Adipose tissue (tissue), 3 donors: ENCODE data around the gene GCSAM. TPM values are rescaled to one million over a fixed set of nuclear protein-coding genes. Genes with fewer than 3 reads are reported as not detected.

Experiments
- H3K27ac ChIP-seq: one replicate; pipeline ENCODE4 v1.5.1; 2013; ENCODE audit warnings: low read depth, low read length
- WGBS, 3 donors: extraction: QIAGEN DNeasy Blood & Tissue Kit; methylation state at CpG; one replicate each; pipeline ENCODE4 v1.1.7; 2013; 5-methylcytosine and 5-hydroxymethylcytosine counted together
- polyA plus RNA-seq, 3 donors: library from polyadenylated mRNA; stranded (reverse); fragments of 200-250 nt; gene quantifications; one replicate each; pipeline ENCODE4 v1.2.3, GENCODE V29; 2013
- donor health status: healthy with polysubstance abuse.
- donor health status: Bipolar disorder and iron deficiency.
- donor health status: healthy.

Gene GCSAM
- polyA plus RNA-seq, 3 donors: 0.08 to 0.12 TPM; not detected in 1

DNA sequence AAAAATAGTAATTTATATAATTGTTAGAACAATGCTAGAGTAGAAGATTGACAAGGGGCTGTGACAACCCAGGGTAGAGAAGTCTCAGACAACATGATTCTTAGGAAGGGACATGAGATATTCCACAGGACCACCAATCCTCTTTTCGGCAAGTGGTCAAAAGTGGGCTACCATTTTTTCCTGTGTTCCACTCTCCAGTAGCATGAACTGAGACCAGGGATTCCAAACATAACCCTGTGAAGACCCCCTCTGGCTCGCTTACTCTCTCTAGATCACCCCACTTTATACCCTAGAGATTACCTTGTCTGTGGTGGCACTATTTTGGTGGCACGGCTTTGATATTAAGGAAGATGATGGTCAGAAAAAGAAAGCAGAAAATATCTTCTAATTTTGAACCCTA is 960 bp downstream of the GCSAM start:
- no peak overlapping the region for H3K27ac ChIP-seq
- WGBS, 3 donors: 94% methylated on average over 3 of the region's 3 CpGs

DNA sequence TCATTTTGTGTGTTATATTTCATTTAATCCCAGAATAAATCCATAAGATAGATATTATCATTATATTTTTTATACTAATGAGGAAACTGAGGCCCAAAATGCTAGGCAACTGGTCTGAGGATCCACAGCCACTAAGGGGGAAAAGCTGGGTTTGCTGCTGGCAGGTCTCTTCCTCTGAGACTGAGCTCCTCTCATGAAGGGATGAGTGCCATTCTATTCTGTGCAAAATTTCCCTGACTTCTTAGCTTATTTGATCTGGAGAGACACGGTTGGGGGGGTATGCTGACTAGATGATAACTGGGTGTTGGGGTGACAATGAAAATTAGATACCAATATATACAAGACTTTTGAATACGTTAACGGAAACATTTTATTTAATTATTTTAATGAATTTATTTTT is 1.9 kb downstream of the GCSAM start:
- WGBS, 3 donors: 94 to 99% (median 96%) methylated on average over 3 of the region's 3 CpGs
- H3K27ac ChIP-seq: no peak overlapping the region

DNA sequence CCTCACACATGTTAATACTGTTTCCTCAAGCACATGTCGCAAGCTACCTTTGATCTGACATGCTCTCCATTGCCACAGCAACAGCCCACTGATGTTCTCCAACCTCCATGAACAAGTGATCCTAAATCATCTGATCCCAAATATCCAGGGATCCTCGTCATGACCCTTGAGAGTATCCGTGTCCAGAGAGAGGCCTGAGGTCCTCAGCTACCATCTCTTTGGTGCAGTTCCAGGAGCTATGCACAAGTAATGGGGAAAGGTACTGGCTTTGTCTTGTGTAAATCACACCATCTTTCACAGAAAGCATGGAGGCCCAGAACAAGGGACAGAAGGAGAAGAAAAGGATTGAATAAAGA is 2.4 kb downstream of the GCSAM start:
- no peak overlapping the region for H3K27ac ChIP-seq
- WGBS, 3 donors: 83 to 94% (median 87%) methylated on average over 3 of the region's 3 CpGs

DNA sequence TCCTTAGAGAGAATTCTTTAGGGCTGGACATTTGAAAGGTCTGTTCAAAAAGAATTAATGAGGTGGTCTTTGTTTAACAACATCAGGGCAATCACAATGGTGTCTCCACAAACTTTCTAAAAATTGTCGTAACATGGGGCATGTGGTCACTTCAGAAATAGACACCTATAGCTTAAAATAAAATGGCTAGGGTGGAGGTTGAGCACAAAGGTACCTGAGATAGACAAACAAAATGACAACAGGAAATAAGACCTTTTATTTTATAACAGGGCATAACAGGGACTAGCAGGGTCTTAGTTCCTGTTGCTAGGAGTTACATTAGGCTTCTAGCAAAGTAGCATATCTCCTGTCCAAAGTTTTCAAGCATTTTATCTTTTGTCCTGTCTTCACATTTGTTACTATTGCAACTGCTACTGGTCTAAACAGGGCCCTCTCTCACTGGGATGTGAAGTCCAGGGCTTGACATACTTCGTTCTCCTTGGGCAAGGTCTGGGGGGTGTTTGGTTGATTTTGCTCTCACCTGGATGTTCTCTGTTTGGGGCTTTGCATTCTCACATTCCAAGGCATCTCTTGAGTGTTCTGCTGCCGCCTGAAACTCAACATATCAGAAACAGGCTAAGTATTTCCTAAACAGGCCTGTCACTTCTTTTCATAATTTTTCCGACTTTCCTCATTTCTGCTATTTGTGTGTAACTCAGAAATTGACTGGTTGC is 3.0 kb downstream of the GCSAM start:
- no peak overlapping the region for H3K27ac ChIP-seq
- 79 to 95% (median 90%) methylated on average over 4 of the region's 4 CpGs for WGBS, 3 donors

DNA sequence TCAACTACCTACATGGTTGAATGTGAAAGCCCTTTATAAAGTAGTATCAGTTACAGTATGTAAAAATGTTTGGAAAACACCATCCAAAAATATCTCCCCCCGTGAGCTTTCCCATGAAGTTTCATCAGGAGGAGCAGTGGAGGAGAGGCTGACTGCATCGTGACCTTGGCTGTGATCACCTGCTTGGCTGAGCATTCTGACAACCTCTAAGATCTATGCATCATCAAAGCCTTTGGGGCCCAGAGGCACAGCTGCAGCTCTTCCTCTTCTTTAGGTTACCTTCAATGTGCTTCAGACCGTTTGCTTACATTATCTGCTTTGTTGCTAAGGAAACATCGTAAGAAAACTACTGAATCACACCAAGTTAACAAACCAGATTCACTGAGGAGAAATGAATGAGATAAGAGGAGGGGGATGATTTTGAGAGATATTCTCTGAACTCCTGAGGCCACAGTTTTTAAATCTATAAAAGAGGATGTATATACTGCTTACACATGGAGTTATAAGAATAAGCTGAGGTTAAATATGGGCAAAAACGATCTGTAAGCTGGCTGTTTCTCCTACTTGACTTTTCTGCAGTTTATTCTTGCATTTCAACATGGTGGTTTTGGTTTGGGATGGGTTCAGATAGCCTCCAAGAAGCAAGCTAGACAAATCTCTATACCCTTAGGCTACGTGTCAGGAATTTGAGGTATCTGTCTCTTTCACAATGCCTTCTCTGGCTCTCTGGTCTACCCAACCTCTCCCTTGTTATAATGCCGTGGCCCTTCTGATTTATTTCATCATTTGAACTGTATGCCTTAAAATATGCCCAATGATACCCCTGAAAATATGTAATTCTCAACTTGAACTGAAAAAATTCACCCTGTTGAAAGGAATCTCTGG is 4.0 kb downstream of the GCSAM start:
- no peak overlapping the region for H3K27ac ChIP-seq
- WGBS, 3 donors: 50 to 68% (median 53%) methylated on average over 7 of the region's 7 CpGs

DNA sequence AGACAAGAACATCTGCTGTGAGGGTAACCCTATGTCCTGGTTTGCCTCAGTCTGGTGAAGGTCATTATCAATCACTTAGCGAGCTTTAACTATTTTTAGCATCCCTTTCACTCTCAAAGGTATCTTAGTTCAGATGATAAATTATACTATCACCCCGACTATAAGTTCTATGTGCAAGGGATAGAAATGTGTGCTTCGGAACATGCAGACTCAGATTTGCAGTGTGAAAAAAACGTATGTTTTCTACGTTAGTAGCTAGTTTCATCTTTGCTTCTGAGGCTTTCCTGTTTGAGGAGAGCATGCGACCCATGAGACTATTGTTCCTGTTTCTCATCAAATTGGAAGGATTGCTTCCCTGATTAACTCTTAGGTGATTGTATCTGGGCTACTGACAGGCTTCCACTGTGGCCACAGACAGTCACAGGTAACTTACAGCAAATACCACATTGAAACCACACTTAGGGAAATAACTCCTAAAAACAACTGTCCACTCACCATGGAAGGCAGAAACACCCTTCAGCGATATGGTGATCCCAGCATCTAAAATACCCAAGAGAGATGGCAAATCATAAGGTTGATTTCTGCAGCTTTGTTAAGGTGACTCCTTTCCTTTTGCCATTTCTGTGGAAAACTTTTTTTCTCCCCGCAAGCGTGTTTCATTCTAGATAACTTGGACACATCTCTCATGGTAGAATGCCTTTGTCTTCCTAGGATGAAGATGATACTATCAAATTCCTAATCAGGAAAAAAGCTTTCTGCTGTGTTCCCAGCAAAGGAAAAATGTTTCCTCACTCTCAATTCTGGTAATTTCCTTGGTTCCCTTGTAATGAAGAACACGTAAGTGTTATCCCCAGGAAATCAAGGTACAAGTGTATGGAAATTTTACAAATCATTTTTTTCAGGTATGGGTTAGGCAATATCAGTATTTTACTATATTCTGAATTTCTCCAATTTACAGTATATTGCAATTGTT is 5.2 kb downstream of the GCSAM start:
- 48 to 70% (median 55%) methylated on average over 10 of the region's 10 CpGs for WGBS, 3 donors
- no peak overlapping the region for H3K27ac ChIP-seq

DNA sequence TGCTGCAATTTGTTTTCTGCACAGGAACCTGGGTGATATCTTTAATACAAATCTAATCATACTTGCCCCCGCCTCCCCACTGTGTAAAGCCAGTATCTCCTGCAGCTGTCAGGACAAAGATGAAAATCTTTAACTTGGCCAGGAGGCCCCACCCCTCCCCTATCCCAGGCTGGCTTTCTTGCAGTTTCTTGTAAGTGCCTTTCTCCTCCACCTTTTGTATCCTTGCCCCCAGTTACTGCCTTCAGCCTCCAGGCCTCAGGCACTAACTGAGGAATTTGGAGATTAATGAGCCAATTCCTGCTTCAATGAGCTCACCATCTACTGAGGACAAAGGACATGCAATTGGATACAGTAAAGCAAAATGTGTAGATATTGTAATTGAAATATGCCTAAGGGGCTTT is 6.5 kb downstream of the GCSAM start:
- no peak overlapping the region for H3K27ac ChIP-seq
- WGBS, 3 donors: 50 to 72% (median 55%) methylated on average over 1 of the region's 1 CpG

DNA sequence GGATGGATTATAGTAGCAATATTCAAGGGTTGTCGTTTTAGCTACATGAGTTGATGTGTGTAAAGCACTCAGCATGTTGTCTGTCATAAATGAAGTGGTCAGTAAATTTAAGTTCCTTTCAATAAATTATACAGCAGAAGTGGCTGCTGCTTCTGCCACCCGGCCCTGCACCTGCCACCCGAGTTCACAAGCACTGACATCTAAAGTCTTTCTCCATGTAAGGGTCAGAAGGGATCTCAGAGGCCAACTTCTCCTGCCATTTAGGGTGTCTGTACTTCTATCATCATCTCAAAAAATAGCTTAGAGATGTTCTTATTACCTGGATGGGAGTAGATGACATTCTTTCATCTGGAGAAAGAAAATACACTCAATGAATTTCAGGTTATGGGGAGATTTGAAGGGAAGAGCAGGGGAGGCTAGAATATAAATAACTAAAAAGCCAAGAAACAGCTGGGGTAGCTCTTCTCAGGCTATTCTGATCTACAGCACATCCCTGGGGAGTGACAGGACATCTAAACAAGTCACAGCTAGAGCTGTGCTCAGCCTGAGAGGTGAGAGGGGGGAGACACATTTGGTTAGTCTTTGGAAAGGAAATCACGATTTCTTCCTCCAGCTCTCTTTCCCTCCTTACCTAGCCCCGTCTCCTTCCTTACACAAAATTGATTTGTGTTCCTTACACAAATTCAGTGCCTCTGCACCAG is 8.0 kb downstream of the GCSAM start:
- 74 to 87% (median 84%) methylated on average over 5 of the region's 5 CpGs for WGBS, 3 donors

DNA sequence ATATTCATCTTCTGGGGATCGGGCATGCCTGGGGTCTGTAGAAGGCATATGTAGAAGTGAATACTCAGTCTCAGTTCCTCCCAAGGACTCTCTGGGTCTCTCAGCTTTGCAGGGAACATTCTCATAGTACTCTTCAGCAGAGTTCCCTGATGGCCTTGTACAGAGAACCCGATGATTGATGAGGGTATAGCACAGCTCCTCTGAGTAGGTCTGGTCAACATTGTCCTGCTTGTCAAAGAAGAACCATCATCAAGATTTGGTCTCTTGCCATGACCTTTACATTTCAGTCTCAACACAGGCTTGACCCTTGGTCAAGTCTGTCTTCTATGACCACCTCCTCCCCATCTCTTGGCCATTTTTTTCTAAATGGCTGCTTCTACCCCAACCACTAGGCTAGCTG is 9.5 kb downstream of the GCSAM start:
- WGBS, 3 donors: 91 to 95% (median 92%) methylated on average over 2 of the region's 2 CpGs
- no peak overlapping the region for H3K27ac ChIP-seq

More for the DNA sequence above, 8.0 kb downstream of the GCSAM start:
- H3K27ac ChIP-seq: no peak overlapping the region

DNA sequence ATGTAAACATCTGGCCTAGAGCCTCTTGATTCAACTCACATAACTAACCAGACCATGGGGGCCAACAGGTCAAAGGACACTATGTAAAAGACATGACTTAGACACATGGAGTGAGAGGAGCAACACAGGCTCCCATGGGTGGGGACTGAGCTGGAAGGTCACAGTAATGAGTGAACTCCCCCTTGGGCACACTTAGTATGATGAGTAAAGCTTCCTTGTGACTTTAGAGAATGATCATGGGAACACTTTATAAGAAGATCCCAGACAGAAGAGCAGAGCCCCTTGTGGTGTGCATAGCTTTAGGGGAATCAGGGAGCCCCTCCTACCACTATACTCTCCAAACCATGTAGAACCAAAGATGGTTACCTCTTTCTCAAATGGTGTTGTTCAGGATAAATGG is 10.2 kb downstream of the GCSAM start:
- H3K27ac ChIP-seq: no peak overlapping the region

DNA sequence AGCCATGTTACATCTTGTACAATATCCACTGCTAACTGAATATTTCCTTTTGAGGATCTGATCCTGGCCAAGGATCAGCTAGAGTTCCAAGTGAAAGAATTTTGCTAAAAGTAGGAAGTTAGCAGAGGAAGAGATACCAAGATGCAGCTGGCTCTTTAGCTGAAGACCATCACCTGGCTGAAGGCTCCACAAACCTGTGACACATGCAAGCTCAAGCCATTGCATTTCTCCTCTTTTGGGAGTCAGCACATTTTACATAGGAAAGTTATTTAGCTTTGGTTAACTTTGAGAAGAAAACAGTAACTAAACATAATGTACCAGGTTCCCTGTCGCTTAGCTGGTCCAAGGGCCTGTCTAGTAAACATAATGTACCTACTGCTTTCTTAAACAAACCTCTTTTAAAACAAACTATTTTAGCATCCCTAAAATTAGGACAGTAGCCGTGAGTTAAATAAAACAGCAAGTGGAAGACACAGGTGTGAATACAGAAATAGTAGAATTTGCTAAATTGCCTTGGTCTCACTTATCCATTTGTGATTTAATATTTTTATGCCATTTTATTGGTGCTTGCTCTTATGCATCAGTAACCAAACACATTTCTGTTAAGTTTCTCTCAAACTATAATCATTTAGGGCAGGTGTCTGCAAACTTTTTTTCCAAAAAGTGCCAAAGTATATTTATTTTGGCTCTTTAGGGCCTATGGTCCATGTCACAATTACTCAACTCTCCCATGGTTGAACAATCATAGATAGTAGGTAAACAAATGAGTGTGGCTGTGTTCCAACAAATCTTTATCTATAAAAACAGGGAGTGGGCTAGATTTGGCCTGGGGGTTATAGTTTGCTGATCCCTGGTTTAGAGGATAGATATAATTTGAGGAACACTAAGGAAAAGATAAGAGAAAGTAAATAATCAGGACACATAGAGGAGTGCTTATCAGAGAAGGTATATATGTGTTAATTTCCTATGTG is 11.2 kb downstream of the GCSAM start:
- 92 to 95% (median 94%) methylated on average over 2 of the region's 2 CpGs for WGBS, 3 donors
- no peak overlapping the region for H3K27ac ChIP-seq

DNA sequence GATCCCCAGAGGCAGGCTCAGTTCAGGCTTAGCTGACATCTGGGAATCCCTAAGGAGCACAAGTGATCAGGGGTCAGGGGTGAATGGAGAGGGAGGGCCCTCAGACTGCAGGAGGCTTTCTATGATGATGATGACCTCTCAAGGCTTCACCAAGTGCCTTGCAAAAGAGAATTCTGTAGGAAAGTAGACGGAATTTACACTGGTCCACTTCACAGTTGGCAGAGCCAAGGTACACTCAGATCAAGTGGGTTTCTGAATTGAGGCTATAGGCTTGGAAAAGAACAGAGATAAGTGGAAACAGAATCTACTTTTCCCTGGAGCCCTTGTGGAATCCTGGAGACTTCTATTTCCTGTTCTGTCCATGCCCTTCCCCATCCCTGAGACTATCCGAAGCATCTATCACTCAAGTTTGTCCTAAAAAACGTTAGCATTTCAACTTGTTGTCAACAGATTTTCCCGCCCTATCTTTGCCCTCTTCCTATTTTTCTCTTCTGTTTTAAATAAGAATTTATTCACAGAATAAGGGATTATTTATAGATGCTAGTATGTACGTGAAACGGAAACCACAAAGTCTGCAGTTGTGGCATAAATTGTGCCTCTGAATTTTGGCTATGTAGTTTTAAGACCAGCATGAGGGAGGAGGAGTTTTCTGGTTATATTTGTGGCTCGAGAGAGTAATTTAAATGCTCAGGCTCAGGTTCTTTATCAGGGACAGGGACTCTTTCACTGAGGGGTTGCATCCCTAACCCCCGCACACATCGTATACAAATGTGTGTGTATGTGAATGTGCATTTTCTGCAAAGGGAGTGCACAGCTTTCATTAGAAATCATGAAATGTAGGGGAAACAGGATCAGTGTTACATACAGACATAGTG is 12.8 kb downstream of the GCSAM start:
- 50 to 81% (median 50%) methylated on average over 9 of the region's 9 CpGs for WGBS, 3 donors
- no peak overlapping the region for H3K27ac ChIP-seq

DNA sequence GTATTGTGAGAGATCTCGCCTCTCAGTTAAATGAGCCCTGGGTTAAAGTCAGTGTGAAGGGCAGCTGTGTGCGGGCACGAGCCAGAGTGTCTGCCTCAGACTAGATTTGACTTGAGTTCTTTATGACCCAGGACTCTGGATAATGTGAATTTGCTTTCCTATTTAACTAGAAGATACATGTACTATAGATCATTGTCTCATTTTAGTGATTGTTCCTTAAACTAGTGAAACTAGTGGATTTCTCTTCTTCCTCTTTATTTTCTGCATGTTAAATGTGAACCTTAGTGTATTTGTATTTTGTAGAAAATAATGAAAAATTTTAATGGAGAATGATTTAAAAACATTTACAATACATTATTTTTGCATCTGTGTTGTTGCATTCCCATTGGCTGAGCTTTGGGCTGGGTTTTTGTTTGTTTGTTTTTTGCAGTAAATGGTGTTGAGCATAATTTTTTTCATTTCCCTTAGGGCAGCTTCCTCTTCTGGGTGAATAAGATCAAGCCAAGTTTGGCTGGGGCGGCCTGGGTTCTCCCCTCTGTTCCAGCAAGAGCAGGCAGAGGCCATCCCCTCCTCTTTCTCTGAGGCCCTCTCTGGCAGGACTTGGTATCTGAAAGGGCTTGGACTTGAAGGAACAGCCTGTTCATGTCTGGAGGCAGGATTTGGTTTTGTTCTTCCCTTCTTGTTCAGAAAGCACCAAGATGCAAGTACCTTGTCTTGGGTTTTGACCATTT is 15.0 kb downstream of the GCSAM start:
- WGBS, 3 donors: 81 to 92% (median 90%) methylated on average over 4 of the region's 4 CpGs
- H3K27ac ChIP-seq: no peak overlapping the region

DNA sequence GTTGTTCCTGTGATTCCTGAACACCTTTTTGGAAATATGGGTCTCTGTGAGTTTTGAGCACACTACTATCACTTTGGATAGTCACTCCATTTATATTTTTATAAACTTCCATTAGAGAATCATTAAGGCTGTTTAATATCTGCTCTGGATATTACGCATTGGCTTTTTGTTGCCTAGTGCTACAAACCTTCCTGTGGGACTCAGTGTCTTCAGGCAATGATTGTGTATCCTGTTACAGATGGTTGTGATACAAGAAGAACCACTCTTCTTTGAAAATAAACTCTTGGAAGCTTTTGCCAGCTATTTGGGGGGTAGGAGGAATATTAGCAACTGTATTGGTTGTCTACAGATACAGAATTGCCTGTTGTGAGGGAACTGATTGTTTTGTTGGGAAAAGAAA is 15.6 kb downstream of the GCSAM start:
- 86 to 97% (median 86%) methylated on average over 1 of the region's 1 CpG for WGBS, 3 donors
- H3K27ac ChIP-seq: no peak overlapping the region

DNA sequence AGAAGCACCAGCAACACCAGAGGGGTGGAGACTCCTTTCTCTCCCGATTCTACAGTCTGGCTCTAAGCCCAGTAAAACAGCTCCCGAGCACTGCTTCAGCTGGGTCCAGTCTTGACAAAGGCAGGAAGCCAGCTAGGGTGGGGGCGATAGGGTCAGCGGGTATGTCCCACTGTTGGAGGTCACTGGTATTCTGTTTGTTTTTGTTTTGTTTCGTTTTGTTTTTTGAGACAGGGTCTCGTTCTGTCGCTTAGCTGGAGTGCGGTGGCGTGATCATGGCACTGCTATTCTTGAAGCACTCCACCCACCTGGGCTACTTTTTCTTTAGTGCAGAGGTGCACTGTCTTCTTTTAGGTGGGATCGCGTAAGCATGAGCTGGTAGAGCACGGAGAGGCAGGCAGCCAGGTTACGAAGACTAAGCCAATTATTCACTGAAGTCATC is 16.3 kb downstream of the GCSAM start:
- WGBS, 3 donors: 65 to 68% (median 67%) methylated on average over 13 of the region's 13 CpGs
- no peak overlapping the region for H3K27ac ChIP-seq
